Measurements from ENCODE around the gene FAM53B.

- TF ChIP-seq CTCF (IDR thresholded peaks at IDR 0.05), result no peak
- TF ChIP-seq POLR2A (IDR thresholded peaks at IDR 0.05; ENCODE audit: low read depth), result no peak
- TF ChIP-seq POLR2AphosphoS5 (IDR thresholded peaks at IDR 0.05), result no peak
- no peak for TF ChIP-seq EP300 (IDR thresholded peaks at IDR 0.05)
Measured at GRCh38 chr10:124737708-124738107, 6.5 kb downstream of the FAM53B start.

Data from esophagus muscularis mucosa (tissue), 4 donors.